ENCODE measurements around the gene PIGV. TPM values are rescaled to one million over a fixed set of nuclear protein-coding genes. Genes with fewer than 3 reads are reported as not detected.

PIGV gene
- total RNA-seq (2022; extraction: Qiagen RNA extraction) = 5.3 to 7.2 TPM (median 6.4 TPM) in 5 replicates

DNA sequence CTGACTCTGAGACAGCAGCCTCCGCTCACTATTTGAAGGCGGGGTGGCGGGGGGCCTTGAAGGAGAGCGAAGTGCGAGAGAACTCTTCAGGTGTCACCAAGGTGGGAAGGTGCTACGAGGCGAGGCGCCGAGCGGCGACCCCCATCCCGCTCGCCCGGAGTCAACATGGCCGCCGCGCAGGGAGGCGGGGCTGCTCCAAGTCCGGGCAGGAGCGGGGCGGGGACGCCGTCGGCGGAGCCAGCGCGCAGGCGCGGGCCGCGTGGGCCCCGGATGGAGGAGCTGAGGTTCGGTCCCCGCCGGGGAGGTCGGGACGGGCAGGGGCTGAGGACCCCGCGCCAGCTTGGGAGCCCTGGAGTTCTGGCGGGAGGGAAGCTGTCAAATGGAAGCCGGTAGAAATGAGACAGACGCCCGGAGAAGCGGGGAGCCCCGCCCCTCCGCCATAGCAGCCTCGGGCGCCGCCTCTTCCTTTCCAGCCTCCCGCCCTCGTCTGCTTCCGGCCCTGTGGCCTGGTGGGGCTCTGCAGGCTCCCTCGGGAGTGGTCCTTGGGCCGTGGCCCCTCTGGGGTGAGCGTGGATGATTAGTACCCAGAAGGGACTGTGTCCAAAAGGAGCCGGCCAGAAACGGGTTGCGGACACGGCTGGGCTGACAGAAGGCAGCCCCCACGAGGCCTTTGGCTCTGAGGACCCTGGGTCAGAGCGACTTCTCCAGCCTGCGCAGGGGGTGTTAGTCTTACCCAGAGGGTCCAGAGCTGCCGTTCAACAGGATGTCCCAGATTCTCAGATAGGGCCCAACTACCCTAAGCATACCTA, at the start of gene PIGV:
Gene PIGV (plus strand): TSS at position 245 of the 809 bp plus-strand sequence. CDS start 2,866 bp downstream, outside the sequence.

DNA sequence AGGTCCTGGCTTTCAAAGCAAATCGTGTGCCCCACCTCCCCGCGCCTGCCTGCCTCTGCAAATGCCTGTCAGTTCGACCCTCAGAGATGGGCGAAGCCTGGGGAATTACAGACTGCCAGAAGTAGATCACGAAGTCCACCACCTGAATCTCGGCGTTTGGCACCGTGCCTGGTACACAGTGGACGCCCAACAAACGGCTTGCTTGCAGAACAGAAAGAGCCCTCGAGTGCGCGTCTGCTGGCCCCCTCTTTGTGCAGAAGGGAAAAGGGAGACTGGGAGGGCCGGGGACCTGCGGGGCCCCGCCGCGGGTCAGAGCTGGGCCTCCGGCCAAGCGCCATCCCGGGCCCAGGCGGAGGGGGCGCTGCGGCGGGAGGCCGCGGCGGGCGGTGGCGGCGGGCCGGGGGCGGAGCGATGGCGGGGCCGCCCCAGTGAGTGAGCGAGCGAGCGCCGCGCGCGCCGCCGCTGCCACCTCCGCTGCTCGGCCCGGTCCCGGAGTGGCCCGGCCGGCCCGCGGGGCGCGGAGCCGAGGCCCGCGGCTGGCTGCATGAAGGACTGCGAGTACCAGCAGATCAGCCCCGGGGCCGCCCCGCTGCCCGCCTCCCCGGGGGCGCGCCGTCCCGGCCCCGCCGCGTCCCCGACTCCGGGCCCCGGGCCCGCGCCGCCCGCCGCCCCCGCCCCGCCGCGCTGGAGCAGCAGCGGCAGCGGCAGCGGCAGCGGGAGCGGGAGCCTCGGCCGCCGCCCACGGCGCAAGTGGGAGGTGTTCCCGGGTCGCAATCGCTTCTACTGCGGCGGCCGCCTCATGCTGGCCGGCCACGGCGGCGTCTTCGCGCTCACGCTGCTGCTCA, 38.7 kb downstream of the PIGV start, which contains the start of gene ZDHHC18:
Gene ZDHHC18 (plus strand): TSS at position 428 of the 845 bp plus-strand sequence. CDS start 117 bp downstream, at position 545.

Other genes starting within 250 kb of the PIGV start
- gene ARID1A, start 91.9 kb upstream of the PIGV start, total RNA-seq (2022; extraction: Qiagen RNA extraction) = 33.2 to 52.2 TPM (median 44.4 TPM) in 5 replicates
- gene ZDHHC18, start 38.7 kb downstream of the PIGV start, total RNA-seq (2022; extraction: Qiagen RNA extraction) = 36.4 to 47.5 TPM (median 46.7 TPM) in 5 replicates
- 468 to 645 TPM (median 543 TPM) in 5 replicates for gene SFN, start 75.2 kb downstream of the PIGV start, total RNA-seq (2022; extraction: Qiagen RNA extraction)
- 23.4 to 32.2 TPM (median 28.6 TPM) in 5 replicates for gene GPN2, start 102.3 kb downstream of the PIGV start, total RNA-seq (2022; extraction: Qiagen RNA extraction)
- gene GPATCH3, start 112.5 kb downstream of the PIGV start, total RNA-seq (2022; extraction: Qiagen RNA extraction) = 9.3 to 12.1 TPM (median 11.6 TPM) in 5 replicates
- 0.09 to 0.11 TPM (median 0.10 TPM) in 3 of 5 replicates, not detected in the others for gene NR0B2, start 126.0 kb downstream of the PIGV start, total RNA-seq (2022; extraction: Qiagen RNA extraction)
- 130 to 158 TPM (median 144 TPM) in 5 replicates for gene NUDC, start 133.8 kb downstream of the PIGV start, total RNA-seq (2022; extraction: Qiagen RNA extraction)
- gene KDF1, start 172.5 kb downstream of the PIGV start, total RNA-seq (2022; extraction: Qiagen RNA extraction) = 0.15 to 0.31 TPM (median 0.26 TPM) in 5 replicates
- 204 to 282 TPM (median 273 TPM) in 5 replicates for gene TRNP1, start 205.7 kb downstream of the PIGV start, total RNA-seq (2022; extraction: Qiagen RNA extraction)
- 0.88 to 1.9 TPM (median 1.8 TPM) in 5 replicates for gene TENT5B, start 224.9 kb downstream of the PIGV start, total RNA-seq (2022; extraction: Qiagen RNA extraction)